GM13977 (cell line): ENCODE measurements around the gene MPHOSPH10.
A peak's percentile ranks its signal among the peaks of the same experiment; 100 is the strongest.
"Not testable (repeated sequence)": the region's sequence is repeated elsewhere in the genome, so short reads cannot be mapped to it uniquely, and the experiment has no call there.

Source experiments
- DNase-seq: peaks from one replicate; pipeline ENCODE4 v3.0.0; 2012; ENCODE audit warnings: low spot score
- in situ Hi-C: fragments of 300-500 bp; cut with MboI; formaldehyde crosslinking; loops from one replicate; pipeline ENCODE4 v1.12.0; 2022; ENCODE audit warnings: low sequenced_read_pairs, low pct_unique_long_range_greater_than_20kb, mixed read lengths, inconsistent platforms; ENCODE audit not compliant: unreplicated experiment
- TF ChIP-seq, protein P1 (sequence below): IDR thresholded peaks from 2 replicates; pipeline ENCODE4 v1.5.1; 2012; ENCODE audit warnings: mild to moderate bottlenecking, control low read depth; ENCODE audit not compliant: insufficient read depth; ENCODE audit errors: extremely low read depth, missing control alignments

The MPHOSPH10 gene

GRCh38 chr2:71130152-71130904 is at the start of gene MPHOSPH10, which contains the start of gene MCEE:
TSS of gene MPHOSPH10 (plus strand) at chr2:71130634. CDS start at chr2:71130666, 32 bp downstream.
TSS of gene MCEE (minus strand) at chr2:71130229. CDS start at chr2:71130219, 10 bp downstream.
- in situ Hi-C loops: no loop called here
- DNase-seq: peak; percentile 88
- TF ChIP-seq, protein P1, sequence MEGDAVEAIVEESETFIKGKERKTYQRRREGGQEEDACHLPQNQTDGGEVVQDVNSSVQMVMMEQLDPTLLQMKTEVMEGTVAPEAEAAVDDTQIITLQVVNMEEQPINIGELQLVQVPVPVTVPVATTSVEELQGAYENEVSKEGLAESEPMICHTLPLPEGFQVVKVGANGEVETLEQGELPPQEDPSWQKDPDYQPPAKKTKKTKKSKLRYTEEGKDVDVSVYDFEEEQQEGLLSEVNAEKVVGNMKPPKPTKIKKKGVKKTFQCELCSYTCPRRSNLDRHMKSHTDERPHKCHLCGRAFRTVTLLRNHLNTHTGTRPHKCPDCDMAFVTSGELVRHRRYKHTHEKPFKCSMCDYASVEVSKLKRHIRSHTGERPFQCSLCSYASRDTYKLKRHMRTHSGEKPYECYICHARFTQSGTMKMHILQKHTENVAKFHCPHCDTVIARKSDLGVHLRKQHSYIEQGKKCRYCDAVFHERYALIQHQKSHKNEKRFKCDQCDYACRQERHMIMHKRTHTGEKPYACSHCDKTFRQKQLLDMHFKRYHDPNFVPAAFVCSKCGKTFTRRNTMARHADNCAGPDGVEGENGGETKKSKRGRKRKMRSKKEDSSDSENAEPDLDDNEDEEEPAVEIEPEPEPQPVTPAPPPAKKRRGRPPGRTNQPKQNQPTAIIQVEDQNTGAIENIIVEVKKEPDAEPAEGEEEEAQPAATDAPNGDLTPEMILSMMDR: no peak

- in situ Hi-C loops: no loop called here
- DNase-seq: no peak
- TF ChIP-seq, protein P1: no peak
These were observed 47.8 kb upstream of the MPHOSPH10 start for GRCh38 chr2:71082402-71083252.

GRCh38 chr2:71083297-71083696 is 47.1 kb upstream of the MPHOSPH10 start:
- DNase-seq, in situ Hi-C loops: not testable (repeated sequence)

DNA sequence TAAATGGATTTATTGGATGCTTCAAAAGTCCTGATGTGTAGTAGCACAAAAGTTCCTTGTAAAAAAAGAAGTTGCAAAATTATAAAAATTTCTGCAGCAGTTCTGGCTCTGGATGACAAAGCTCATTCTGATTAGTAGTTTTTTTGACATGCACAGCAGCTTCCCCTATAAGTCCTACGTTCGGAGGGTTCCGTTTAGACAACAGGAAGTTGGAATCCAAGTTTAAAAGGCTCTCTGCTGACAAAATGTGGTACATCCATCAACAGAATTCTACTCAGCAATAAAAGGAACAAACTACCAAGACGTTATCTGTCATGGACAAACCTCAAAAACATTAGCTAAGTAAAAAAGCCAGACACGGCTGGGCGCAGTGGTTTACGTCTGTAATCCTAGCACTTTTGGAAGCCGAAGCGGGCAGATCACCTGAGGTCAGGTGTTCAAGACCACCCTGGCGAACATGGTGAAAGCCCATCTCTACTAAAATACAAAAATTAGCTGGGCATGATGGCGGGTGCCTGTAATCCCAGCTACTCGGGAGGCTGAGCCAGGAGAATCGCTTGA is 46.6 kb upstream of the MPHOSPH10 start:
- in situ Hi-C loops, DNase-seq: not testable (repeated sequence)

GRCh38 chr2:71085325-71086003 is 45.0 kb upstream of the MPHOSPH10 start:
- DNase-seq, in situ Hi-C loops: not testable (repeated sequence)

DNA sequence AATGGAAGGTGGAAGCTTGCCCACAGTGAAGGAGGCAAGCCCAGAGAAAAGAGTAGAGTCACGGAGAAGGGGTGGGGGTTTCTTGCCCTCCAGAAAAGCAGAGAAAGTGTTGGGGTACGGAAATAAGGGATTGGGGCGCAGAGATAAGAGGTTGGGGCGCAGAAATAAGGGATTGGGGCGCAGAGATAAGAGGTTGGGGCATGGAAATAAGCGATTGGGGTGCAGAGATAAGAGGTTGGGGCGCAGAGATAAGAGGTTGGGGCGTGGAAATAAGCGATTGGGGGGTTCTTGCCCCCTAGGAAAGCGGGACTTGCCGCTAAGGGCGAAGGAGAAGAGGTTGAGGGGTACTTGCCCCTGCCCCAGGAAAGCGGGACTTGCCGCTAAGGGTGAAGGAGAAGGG is 41.0 kb upstream of the MPHOSPH10 start:
- in situ Hi-C loops, DNase-seq: not testable (repeated sequence)

DNA sequence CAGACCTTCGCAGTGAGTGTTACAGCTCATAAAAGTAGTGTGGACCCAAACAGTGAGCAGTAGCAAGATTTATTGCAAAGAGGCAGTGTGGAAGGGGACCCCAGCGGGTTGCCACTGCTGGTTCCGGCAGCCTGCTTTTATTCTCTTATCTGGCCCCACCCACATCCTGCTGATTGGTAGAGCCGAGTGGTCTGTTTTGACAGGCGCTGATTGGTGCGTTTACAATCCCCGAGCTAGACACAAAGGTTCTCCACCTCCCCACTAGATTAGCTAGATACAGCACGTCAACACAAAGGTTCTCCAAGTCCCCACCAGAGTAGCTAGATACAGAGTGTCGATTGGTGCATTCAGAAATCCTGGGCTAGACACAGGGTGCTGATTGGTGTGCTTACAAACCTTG is 38.6 kb upstream of the MPHOSPH10 start:
- DNase-seq, in situ Hi-C loops: not testable (repeated sequence)

DNA sequence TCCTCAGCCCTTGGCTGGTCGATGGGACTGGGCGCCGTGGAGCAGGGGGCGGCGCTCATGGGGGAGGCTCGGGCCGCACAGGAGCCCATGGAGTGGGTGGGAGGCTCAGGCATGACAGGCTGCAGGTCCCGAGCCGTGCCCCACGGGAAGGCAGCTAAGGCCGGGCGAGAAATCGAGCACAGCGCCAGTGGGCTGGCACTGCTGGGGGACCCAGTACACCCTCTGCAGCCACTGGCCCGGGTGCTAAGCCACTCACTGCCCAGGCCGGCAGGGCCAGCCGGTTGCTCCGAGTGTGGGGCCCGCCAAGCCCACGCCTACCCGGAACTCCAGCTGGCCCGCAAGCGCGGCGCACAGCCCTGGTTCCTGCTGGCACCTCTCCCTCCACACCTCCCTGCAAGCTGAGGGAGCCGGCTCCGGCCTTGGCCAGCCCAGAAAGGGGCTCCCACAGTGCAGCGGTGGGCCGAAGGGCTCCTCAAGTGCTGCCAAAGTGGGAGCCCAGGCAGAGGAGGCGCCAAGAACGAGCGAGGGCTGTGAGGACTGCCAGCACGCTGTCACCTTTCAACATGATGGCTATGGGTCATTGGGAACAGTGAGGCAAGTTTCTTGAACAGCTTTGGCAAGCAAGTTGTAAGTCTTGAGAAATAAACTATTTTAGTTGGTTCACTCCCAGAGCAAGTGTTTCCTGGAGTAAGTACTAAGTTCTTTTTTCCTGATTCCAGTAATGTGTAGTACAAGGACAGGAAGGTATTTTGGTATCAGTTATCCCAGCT is 37.8 kb upstream of the MPHOSPH10 start:
- in situ Hi-C loops, DNase-seq: not testable (repeated sequence)

DNA sequence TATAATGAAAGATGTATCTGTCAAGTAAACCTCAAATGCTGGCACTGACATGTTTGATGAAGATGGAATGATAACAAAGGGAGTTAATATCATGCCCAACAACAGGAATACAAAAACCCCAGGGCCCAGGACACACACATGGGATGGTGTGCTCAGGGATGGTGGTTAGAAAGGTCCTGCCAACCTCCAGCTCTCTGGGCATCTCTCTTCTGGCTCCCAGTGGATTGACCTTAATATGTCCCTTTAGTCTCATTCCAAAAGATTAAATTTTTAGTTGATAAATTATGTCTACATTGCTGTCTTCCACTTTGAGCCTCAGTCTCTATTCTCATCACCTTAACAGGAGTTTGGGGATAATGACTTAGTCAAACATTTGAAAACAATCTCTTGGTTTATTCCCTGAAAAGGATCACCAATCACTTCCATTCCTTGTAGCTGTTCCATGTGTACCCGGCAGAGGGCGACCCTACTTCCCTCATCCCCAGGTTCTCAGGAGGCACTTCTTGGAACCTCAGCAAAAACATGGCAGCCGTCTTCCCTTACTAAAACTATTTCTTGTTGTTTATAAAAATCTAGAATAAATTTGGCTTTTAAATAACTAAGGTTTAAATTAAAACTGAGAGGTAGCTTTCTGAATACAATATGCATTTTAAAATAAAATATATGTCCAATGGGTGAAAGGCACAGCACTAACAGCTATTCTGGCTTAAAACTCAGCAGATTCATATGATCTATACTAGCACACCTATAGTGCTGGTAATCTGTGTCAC is 30.1 kb upstream of the MPHOSPH10 start:
- TF ChIP-seq, protein P1: peak; percentile 69
- in situ Hi-C loops: no loop called here
- peak; percentile 59 for DNase-seq
